Right lung (tissue), 10 donors: Measurements from ENCODE around the gene TBCB. TPM values are rescaled to one million over a fixed set of nuclear protein-coding genes. Genes with fewer than 3 reads are reported as not detected.
"Not testable (repeated sequence)": the region's sequence is repeated elsewhere in the genome, so short reads cannot be mapped to it uniquely, and the experiment has no call there.

Experiments
- DNase-seq, 2 donors: peaks; one replicate each; pipeline ENCODE4 v3.0.0-alpha.2; 2013
- long read RNA-seq, 8 donors: transcript quantifications; one replicate each; lab custom pipeline, GENCODE V29; 2026
- polyA plus RNA-seq, 5 donors: library from polyadenylated mRNA; unstranded; fragments of 120-200 nt; gene quantifications; one replicate each; pipeline versions ENCODE4 v1.2.1 to v1.2.3, GENCODE V29; 2013; ENCODE audit warnings: inconsistent platforms in 1 of 5, low replicate concordance in 1 of 5; ENCODE audit not compliant: insufficient read length in 5 of 5, insufficient read depth in 1 of 5

TBCB gene, protein sequence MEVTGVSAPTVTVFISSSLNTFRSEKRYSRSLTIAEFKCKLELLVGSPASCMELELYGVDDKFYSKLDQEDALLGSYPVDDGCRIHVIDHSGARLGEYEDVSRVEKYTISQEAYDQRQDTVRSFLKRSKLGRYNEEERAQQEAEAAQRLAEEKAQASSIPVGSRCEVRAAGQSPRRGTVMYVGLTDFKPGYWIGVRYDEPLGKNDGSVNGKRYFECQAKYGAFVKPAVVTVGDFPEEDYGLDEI
- 100 to 1,000 TPM in 4 of 5 donors, 10 to 100 TPM in 1; 96.1 to 147 (median 107) TPM for polyA plus RNA-seq
- long read RNA-seq, donor 1, transcript TBCB-201 (6 exons, 1,473 nt), result major isoform, 58 of 94 reads
- long read RNA-seq, donor 1, transcript TBCB-208 (5 exons, 776 nt), result minor isoform, 11 of 94 reads
- long read RNA-seq, donor 1, partial matches to known transcripts, result 16 of 94 reads
- long read RNA-seq, donor 1, other reads (novel, unspliced or antisense), result 0 of 94 reads
- long read RNA-seq, donor 2, transcript TBCB-201 (6 exons, 1,473 nt), result major isoform, 54 of 67 reads
- long read RNA-seq, donor 2, partial matches to known transcripts, result 5 of 67 reads
- long read RNA-seq, donor 2, other reads (novel, unspliced or antisense), result 0 of 67 reads
- long read RNA-seq, donor 3, transcript TBCB-208 (5 exons, 776 nt), result minor isoform, 7 of 87 reads
- long read RNA-seq, donor 3, transcript TBCB-201 (6 exons, 1,473 nt), result major isoform, 44 of 87 reads
- long read RNA-seq, donor 3, partial matches to known transcripts, result 30 of 87 reads
- long read RNA-seq, donor 3, other reads (novel, unspliced or antisense), result 0 of 87 reads
- long read RNA-seq, donor 4, transcript TBCB-201 (6 exons, 1,473 nt), result major isoform, 32 of 46 reads
- long read RNA-seq, donor 4, transcript TBCB-208 (5 exons, 776 nt), result minor isoform, 5 of 46 reads
- long read RNA-seq, donor 4, partial matches to known transcripts, result 8 of 46 reads
- long read RNA-seq, donor 4, other reads (novel, unspliced or antisense), result 0 of 46 reads
- long read RNA-seq, donor 5, transcript TBCB-201 (6 exons, 1,473 nt), result major isoform, 59 of 105 reads
- long read RNA-seq, donor 5, transcript TBCB-211 (6 exons, 724 nt), result minor isoform, 5 of 105 reads
- long read RNA-seq, donor 5, transcript TBCB-208 (5 exons, 776 nt), result minor isoform, 8 of 105 reads
- long read RNA-seq, donor 5, partial matches to known transcripts, result 24 of 105 reads
- long read RNA-seq, donor 5, other reads (novel, unspliced or antisense), result 0 of 105 reads
- long read RNA-seq, donor 6, transcript TBCB-208 (5 exons, 776 nt), result minor isoform, 7 of 79 reads
- long read RNA-seq, donor 6, transcript TBCB-201 (6 exons, 1,473 nt), result major isoform, 63 of 79 reads
- long read RNA-seq, donor 6, partial matches to known transcripts, result 5 of 79 reads
- long read RNA-seq, donor 6, other reads (novel, unspliced or antisense), result 0 of 79 reads
- long read RNA-seq, donor 7, transcript TBCB-201 (6 exons, 1,473 nt), result major isoform, 37 of 50 reads
- long read RNA-seq, donor 7, partial matches to known transcripts, result 6 of 50 reads
- long read RNA-seq, donor 7, other reads (novel, unspliced or antisense), result 0 of 50 reads
- long read RNA-seq, donor 8, transcript TBCB-201 (6 exons, 1,473 nt), result major isoform, 30 of 40 reads
- long read RNA-seq, donor 8, partial matches to known transcripts, result 9 of 40 reads
- long read RNA-seq, donor 8, other reads (novel, unspliced or antisense), result 0 of 40 reads

DNA sequence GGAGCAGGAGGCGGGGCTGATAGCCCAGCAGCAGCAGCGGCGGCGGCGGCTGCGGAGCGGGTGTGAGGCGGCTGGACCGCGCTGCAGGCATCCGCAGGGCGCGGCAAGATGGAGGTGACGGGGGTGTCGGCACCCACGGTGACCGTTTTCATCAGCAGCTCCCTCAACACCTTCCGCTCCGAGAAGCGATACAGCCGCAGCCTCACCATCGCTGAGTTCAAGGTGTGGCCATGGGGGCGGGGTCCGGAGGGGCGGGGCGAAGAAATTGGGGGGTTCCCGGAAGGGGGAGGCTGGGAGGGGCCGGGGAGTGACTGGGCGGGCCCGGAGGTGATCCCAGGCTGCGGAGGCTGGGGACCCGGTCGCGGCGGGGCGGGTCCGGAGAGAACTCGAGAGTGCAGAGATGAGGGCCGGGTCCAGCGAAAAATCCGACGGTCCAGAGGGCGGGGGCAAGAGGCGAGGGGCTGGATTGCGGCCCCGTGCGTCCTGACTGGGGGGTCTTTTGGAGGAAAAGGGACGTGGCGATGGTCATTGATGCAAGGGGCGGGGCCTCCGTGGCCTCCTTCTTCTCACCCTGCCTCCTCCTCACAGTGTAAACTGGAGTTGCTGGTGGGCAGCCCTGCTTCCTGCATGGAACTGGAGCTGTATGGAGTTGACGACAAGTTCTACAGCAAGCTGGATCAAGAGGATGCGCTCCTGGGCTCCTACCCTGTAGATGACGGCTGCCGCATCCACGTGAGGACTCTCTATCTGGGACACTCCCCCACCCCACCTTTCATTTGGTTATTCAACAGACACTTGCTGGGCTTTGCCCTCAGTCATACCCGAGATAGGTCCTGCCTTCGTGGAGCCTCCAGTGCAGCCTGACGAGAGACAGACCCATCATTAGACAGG lies at the start of gene TBCB:
TBCB (plus strand) TSS at position 16 of the 891 bp plus-strand sequence; CDS start at position 109, 93 bp downstream.
- DNase-seq, result no peak

DNA sequence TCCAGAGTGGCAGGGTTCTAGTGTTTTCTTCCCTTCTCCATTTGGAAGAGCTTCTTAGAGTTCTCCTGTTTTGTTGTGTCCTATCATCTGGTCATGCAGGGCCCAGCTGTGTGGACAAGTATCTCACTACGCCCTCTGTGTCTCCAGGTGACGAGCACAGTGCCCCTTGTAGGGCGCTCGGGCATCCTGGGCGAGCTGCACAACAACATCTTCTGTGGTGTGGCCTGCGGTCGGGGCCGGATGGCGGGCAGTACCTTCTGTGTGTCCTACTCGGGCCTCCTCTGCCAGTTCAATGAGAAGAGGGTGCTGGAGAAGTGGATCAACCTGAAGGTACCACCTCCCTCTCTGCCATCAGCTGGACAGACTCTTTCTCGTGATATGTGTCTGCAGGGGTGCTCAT lies 47.6 kb upstream of the TBCB start:
- DNase-seq, result no peak

DNA sequence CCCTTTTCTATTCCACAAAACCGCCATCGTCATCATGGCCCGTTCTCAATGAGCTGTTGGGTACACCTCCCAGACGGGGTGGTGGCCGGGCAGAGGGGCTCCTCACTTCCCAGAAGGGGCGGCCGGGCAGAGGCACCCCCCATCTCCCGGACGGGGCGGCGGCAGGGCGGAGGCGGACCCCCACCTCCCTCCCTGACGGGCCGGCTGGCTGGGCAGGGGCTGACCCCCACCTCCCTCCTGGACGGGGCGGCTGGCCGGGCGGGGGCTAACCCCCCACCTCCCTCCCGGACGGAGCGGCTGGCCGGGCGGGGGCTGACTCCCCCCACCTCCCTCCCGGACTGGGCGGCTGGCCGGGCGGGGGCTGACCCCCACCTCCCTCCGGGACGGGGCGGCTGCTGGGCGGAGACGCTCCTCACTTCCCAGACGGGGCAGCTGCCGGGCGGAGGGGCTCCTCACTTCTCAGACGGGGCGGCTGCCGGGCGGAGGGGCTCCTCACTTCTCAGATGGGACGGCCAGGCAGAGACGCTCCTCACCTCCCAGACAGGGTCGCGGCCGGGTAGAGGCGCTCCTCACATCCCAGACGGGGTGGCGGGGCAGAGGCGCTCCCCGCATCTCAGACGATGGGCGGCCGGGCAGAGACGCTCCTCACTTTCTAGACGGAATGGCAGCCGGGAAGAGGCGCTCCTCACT lies 46.3 kb upstream of the TBCB start:
- not testable (repeated sequence) for DNase-seq

DNA sequence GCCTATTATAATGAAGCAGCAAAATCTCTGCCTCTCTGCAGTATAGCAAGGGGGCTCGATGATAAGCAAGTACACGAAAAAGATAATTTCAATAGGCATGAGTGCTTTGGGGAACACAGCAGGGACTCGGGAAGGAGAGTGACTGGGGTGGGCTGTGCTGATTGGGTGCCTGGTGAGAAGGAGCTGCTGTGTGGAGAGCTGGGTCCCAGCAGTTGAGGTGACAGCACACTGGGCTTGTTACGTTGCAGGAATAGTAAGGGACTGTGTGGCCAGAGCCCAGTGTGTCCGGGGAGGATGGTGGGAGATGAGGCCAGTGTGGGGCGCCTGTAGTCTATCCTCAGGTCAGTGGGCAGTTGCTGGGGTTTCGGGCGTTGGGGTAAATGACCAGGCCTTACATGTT lies 43.2 kb upstream of the TBCB start:
- no peak for DNase-seq

DNA sequence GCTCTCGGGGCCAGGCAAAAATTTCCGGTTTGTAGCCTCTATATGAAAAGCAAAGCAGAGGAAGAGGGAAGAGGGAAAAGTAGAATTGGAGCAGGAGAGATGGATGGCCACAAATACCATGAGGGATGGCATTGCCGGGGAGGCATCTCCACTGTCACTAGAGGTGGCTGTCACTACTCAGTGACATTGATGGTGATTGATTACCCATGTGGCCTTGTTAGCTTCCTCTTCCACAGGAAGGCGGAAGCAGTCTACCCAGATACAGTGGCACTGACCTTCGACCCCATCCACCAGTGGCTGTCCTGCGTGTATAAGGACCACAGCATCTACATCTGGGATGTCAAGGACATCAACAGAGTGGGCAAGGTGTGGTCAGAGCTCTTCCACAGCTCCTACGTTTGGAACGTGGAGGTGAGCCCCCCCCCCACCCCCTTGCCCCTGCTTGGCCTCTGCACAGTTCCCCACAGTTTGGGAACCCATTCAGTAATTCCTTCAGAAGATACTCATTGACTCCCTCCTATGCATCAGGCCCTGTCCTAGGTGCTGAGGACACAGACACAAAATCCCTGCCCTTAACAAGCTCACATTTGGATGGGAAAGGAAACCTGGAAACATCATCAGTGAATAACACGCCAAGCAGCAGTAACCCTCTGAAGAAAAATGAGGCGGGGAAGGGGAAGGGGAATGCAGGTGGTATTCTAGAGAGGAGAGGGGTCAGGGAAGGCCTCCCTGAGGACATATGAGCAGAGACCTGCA lies 42.0 kb upstream of the TBCB start:
- DNase-seq, result no peak

DNA sequence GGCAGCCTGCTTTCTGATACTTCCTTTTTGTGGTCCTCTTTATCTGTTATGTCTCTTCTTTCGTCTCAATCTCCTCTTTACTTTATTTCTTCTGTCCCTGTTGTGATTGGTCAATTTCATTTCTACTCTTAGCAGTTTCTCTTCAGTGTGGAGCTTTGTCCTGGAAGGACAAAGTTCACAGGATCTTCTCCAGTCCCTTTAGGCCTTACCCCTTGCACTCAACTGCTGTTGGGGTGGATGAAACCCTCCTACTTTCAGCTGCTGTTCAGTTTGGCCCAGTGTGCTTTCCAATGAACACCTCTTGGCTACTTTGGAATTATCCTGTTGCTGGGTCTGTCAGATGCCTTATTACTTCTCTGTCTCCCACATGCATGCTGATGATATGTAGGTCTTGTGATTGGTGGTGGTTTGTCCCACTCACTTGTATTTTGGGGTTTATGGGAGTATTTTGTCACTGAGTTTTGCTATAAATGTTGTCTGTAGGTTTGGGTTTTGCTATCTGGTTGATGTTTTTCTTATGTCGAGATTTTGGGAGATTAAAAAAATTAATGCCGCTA lies 35.8 kb upstream of the TBCB start:
- no peak for DNase-seq

DNA sequence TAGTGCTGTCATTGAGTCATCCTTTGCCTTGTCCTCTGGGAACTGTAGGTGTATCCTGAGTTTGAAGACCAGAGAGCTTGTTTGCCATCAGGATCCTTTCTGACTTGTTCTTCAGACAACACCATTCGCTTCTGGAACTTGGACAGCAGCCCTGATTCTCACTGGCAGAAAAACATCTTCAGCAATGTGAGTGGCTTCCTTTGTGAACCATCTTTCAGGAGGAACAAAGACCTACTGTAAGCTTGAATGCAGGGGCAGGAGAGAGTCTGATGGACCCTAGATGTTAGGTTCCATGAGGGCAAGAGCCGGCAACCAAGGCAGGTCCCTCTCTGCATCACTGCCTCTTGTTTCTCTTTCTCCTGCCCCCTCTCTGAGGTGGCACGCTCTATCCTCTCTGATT lies 33.9 kb upstream of the TBCB start:
- DNase-seq, result no peak

DNA sequence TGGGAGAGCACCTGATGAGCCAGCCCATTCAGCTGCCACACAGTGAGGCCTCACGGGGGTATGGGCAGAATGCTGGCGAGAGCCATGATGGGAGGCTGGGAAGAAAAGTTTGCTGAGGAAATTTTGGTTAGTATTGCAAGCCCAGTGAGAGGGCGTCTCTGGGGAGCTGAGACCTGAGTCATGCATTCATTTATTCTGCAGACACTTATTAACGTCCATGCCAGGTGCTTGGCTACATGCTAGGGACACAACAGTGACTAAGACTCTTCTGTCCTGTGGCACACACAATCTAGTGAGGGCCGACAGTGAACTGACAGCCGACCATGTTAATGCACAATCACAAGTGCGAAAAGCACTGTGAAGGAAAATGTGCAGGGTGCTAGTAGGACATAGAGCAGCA lies 33.4 kb upstream of the TBCB start:
- DNase-seq, result no peak

DNA sequence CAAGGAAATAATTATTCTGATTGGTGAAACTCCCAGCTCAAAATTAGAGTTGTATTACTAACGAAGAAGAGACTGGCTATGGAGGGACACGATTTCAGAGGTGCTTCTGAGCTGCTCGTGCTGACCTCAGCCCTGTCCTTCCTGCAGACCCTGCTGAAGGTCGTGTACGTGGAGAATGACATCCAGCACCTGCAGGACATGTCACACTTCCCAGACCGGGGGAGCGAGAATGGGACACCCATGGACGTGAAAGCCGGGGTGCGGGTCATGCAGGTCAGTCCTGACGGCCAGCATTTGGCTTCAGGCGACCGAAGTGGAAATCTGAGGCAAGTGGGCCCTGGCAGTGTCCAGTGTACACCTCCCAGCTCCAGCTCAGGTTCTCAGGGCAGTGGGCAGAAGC lies 32.4 kb upstream of the TBCB start:
- DNase-seq, result no peak

DNA sequence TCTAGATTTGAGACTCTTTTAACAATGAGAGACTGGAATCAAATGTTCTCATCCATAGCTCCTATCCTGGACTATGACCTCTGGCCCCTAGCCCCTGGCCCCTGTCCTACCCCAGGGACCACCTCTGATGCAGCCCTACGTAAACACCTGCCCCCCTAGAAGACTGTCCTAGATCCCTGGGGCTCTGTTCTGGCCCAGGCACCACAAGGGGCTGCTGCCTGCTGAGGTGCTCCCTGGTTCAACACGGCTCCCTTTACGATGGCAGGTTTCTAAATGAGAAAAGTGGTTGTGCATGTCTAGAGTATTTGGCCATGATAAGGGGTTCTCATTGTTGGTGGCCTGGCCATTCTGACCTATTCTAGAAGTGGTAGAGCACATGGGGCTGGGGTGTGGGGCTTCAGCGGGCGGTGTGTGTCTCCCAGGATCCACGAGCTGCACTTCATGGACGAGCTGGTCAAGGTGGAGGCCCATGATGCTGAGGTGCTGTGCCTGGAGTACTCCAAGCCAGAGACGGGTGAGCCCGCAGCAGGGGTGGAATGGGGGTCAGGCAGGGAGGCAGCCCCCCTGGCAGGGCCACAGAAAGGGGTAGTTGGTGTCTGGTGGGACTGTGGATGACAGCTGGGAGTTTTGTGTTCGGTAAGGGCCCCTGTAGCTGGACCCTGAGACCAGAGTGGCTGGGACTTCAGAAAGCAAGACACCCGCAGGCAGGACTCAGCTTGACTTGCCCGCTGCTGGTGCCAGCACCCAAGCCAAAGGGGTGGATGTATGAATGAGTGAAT lies 30.8 kb upstream of the TBCB start:
- DNase-seq, result no peak

DNA sequence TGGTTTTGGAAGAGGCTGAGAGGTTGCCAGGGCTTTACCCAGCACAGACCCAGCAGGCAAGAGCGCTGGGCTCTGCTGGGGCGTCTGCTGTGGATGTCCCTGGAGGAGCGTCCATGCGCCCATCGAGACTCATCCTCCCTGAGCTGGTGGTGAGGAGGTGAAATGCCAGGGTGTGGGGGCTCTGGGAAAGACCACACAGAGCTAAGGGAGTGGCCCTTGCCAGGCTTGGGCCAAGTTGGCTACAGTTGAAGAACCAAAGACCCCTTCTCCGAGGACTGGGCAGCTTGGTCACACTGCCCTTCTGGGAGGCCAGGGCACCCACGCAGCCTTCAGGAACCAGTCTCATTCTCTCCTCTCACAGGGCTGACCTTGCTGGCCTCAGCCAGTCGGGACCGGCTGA lies 28.9 kb upstream of the TBCB start:
- DNase-seq, result no peak

DNA sequence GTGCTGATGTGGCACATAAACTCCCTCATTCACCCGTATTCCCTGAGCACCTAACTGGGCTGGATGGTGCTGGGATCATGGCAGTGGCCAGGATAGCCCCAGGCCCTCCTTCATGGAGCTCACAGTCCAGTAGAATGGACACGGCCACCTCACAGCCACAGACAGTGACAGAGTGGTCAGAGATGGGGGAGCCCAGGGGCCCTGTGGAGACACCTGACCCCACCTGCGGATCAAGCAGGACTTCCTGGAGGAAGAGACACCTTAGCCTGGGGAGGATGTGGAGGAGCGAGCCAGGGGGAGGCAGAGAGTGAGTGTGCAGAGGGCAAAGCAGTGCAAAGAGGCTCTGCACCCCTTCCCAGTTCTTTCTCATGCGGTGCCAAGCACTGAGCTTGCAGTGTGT lies 25.4 kb upstream of the TBCB start:
- no peak for DNase-seq

DNA sequence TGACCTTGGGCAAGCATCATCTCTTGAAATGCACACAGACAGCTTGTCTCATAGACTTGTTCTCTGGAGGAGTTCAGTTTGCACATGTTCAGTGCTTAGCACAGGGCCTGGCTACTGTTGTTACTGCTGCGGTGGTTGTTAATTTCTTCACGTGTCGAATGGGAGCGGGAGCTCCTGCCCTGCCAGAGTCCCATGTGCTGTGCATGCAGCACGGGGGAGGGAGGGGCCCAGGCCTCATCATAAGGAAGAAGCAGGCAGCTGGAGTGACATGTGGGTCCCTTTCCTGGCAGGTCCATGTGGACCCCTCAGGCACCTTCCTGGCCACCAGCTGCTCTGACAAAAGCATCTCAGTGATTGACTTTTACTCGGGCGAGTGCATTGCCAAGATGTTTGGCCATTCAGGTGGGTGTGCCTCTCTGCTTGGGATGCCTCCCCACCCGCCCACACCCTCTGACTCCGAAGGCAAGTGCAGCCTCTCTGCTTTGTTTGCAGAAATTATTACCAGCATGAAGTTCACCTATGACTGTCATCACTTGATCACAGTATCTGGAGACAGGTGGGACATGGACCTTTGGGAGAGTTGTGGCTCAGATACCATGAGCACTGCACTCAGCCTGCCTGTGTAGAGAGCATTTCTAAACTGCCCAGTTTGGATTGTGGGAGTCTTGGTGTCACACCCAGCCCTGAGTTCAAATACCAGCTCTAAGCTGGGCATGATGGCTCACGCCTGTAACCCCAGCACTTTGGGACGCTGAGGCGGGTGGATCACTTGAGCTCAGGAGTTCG lies 24.2 kb upstream of the TBCB start:
- DNase-seq, result no peak

DNA sequence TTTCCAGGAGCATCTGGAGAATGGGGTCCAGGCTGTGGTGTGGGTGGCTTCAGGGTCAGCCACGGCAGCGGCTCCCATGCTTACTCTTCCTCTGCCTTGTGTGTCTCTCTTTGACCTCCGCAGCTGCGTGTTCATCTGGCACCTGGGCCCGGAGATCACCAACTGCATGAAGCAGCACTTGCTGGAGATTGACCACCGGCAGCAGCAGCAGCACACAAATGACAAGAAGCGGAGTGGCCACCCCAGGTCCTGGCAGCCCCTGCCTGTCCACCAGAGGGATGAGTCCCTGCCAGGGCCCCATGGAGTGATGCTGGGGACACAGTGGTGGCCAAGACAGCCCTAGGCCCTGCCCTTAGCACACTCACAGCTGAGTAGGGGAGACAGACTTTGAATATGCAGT lies 22.7 kb upstream of the TBCB start:
- DNase-seq, result no peak

DNA sequence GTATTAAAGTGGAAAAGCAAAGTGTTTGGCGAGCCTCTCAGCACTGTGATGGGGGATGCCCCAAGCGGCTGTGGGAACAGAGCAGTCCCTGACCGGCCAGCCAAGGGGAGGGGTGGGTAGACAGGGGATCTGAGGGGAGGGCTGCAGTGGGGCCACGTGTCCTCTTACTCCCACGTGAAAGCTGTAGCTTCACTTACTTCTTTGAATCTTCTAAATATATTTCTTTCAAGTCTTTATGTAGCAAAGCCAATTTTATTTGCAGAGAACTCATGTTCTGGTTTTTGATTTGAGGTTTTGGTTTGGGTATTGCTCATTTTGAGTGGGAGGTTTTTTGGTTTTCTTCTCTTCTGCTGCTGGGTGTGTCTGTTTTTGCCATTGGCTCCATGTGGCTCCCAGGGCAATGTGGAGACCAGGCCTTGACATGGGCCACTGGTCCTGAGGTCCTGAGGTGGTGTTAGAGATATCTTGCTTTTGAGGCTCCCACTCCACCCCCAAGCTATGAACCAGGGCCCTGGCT lies 22.1 kb upstream of the TBCB start:
- no peak for DNase-seq

DNA sequence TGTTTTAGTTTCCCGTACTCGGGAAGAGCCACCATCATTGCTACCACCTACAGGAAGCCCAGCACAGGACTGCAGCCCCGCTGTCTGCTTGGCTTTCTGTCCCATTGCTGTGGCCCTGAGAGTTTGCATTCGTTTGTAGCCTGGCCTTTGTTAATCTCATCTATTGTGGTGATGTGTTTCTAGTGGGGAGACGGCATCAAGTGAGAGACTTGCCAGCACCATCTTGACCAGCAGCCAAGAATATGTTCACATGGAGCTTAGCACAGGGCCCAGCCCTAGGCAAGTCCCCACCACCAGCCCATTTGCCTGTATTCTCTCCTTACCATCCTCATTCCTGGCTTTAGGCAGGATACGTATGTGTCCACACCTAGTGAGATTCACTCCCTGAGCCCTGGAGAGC lies 21.6 kb upstream of the TBCB start:
- no peak for DNase-seq
